Progenitor cell of endocrine pancreas (in vitro differentiated cells): ENCODE data around the gene NRP1. TPM values are rescaled to one million over a fixed set of nuclear protein-coding genes. Genes with fewer than 3 reads are reported as not detected.

Source experiments
- DNase-seq: peaks from one replicate; pipeline ENCODE4 v3.0.0; 2021; ENCODE audit warnings: low spot score; ENCODE audit not compliant: unreplicated experiment
- H3K27ac Mint-ChIP-seq: 2 replicates; pipeline ENCODE4 v1.8.0; 2021; ENCODE audit warnings: mild to moderate bottlenecking, moderate library complexity, mixed read lengths
- H3K27me3 Mint-ChIP-seq: 2 replicates; pipeline ENCODE4 v1.8.0; 2021; ENCODE audit warnings: mixed read lengths
- H3K36me3 Mint-ChIP-seq: 2 replicates; pipeline ENCODE4 v1.8.0; 2022; ENCODE audit warnings: mixed read lengths; ENCODE audit not compliant: insufficient read depth
- H3K4me1 Mint-ChIP-seq: 2 replicates; pipeline ENCODE4 v1.8.0; 2021; ENCODE audit warnings: low read depth, mixed read lengths
- H3K4me3 Mint-ChIP-seq: 2 replicates; pipeline ENCODE4 v1.8.0; 2021; ENCODE audit warnings: low read depth, mild to moderate bottlenecking, moderate library complexity, mixed read lengths
- H3K9me3 Mint-ChIP-seq: 2 replicates; pipeline ENCODE4 v1.8.0; 2021; ENCODE audit warnings: low read depth, mixed read lengths
- CTCF ChIP-seq: fragments of 200-600 bp; sonication (generic); IDR thresholded peaks from one replicate; pipeline ENCODE4 v1.5.0; 2021; ENCODE audit warnings: antibody characterized with exemption, mild to moderate bottlenecking; ENCODE audit not compliant: unreplicated experiment
- total RNA-seq: library from RNA; stranded (reverse); gene quantifications from 2 replicates; pipeline ENCODE4 v1.2.1, GENCODE V29; 2021

NRP1 gene
- total RNA-seq, 1 donor from 2014 or later, result 33.4 TPM

GRCh38 chr10:33358016-33358415, 23.5 kb upstream of the NRP1 start:
- Mint-ChIP-seq H3K9me3 (no peaks in the 10 kb centered on the region), H3K27ac (no peak overlapping the region), H3K4me1 (no peaks in the 10 kb centered on the region), H3K27me3 (no peaks in the 10 kb centered on the region), H3K4me3 (no peak overlapping the region), H3K36me3 (no peaks in the 10 kb centered on the region)
- TF ChIP-seq CTCF, result no peak
- no peak for DNase-seq

DNA sequence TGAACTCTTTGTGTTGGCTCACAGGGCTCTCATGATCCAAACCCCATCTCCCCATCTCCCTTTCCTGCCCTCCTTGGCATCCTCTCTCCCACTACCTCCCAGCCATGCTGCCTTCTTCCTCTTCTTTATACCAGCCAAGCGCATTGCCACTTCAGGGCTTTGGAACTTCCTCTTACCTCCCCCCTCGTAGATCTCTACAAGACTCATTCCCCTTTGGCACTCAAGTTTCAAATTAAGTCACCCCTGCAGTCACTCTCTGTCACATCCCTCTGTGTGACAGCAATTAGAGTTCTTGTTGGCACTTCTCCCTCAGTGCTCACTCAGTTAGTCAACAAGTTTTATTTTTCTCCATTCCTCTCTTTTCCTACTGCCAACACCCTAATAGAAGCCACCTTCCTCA, 20.8 kb upstream of the NRP1 start:
- Mint-ChIP-seq H3K36me3 (no peaks in the 10 kb centered on the region), H3K9me3 (no peaks in the 10 kb centered on the region), H3K4me1 (no peaks in the 10 kb centered on the region), H3K27me3 (no peaks in the 10 kb centered on the region), H3K4me3 (no peak overlapping the region), H3K27ac (no peak overlapping the region)
- no peak for DNase-seq
- TF ChIP-seq CTCF, result no peak

DNA sequence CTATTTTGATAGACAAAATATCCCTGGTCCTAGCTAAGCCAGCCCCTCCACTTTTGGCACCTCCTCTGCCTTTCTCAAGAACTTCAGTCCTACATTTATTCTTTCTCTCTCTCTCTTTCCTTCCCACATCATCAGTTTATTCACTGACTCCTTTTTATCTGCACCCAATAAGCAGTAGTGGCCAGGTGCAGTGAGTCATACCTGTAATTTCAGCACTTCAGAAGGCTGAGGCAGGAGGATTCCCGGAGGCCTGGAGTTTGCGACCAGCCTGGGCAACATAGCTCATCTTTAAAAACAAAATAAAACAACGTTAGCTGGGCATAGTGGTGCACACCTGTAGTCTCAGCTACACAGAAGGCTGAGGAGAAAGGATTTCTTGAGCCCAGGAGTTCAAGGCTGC, 19.4 kb upstream of the NRP1 start:
- no peak overlapping the region for H3K27ac Mint-ChIP-seq
- no peaks in the 10 kb centered on the region for H3K27me3 Mint-ChIP-seq
- H3K4me3 Mint-ChIP-seq, result no peak overlapping the region
- no peak for DNase-seq
- H3K4me1 Mint-ChIP-seq, result no peaks in the 10 kb centered on the region
- H3K9me3 Mint-ChIP-seq, result no peaks in the 10 kb centered on the region
- no peak for TF ChIP-seq CTCF
- H3K36me3 Mint-ChIP-seq, result no peaks in the 10 kb centered on the region

DNA sequence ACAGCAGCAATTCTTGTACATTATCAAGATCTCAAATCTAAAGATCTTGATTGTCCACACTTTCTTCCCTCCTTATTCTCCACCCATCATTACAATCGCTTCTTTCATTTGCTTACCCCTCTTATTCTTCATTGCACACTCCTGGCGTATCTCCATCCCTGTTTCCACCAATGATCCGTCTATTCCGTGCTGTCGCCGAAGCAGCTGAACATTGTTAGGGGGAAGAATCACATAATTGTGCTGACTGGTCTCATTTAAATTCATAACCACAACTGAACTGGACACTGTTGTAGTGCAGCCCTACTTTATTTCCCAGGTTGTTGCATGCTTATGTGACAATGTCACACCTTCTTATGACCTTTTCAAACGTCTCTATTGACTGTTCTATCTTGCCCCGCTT, 18.9 kb upstream of the NRP1 start:
- peaks cover 2% of the 10 kb centered on the region for H3K4me1 Mint-ChIP-seq
- no peak overlapping the region for H3K4me3 Mint-ChIP-seq
- no peaks in the 10 kb centered on the region for H3K9me3 Mint-ChIP-seq
- H3K27me3 Mint-ChIP-seq, result no peaks in the 10 kb centered on the region
- DNase-seq, result no peak
- H3K36me3 Mint-ChIP-seq, result no peaks in the 10 kb centered on the region
- TF ChIP-seq CTCF, result no peak
- no peak overlapping the region for H3K27ac Mint-ChIP-seq

GRCh38 chr10:33352615-33353014, 18.1 kb upstream of the NRP1 start:
- TF ChIP-seq CTCF, result no peak
- Mint-ChIP-seq H3K27ac (no peak overlapping the region), H3K9me3 (no peaks in the 10 kb centered on the region), H3K4me3 (no peak overlapping the region), H3K27me3 (no peaks in the 10 kb centered on the region), H3K36me3 (no peaks in the 10 kb centered on the region), H3K4me1 (peaks cover 2% of the 10 kb centered on the region)
- DNase-seq, result no peak

GRCh38 chr10:33352175-33352574, 17.7 kb upstream of the NRP1 start:
- no peaks in the 10 kb centered on the region for H3K9me3 Mint-ChIP-seq
- H3K27me3 Mint-ChIP-seq, result no peaks in the 10 kb centered on the region
- H3K4me1 Mint-ChIP-seq, result peaks cover 2% of the 10 kb centered on the region
- DNase-seq, result no peak
- no peaks in the 10 kb centered on the region for H3K36me3 Mint-ChIP-seq
- no peak for TF ChIP-seq CTCF
- no peak overlapping the region for H3K4me3 Mint-ChIP-seq
- H3K27ac Mint-ChIP-seq, result no peak overlapping the region
